PC-3 (cell line): ENCODE data around the gene OR2T5. TPM values are rescaled to one million over a fixed set of nuclear protein-coding genes. Genes with fewer than 3 reads are reported as not detected.
"Not testable (repeated sequence)": the region's sequence is repeated elsewhere in the genome, so short reads cannot be mapped to it uniquely, and the experiment has no call there.

Experiments
- ATAC-seq: fragments of 200-7000 bp; cut with Tn5 transposase; 2 replicates; pipeline ENCODE4 v1.9.1; 2020; ENCODE audit warnings: mild to moderate bottlenecking, moderate library complexity
- BruUV-seq: library from RNA; stranded (reverse); fragments of 400-500 nt; replicated peaks from 2 replicates; lab custom pipeline; 2021; lab: Mats Ljungman, UMichigan
- CTCF ChIA-PET: fragments of 300-600 bp; sonication (Branson Sonifier 250); formaldehyde crosslinking; loops from one replicate; lab custom pipeline; 2022; ENCODE audit warnings: antibody characterized with exemption; lab: Charles Lee
- POLR2A ChIA-PET: fragments of 300-600 bp; sonication (Branson Sonifier 250); formaldehyde crosslinking; loops from one replicate; lab custom pipeline; 2022; ENCODE audit warnings: antibody characterized with exemption; ENCODE audit not compliant: unreplicated experiment; lab: Charles Lee
- DNase-seq: peaks from one replicate; pipeline ENCODE4 v3.0.0-alpha.2; 2015
- H2AFZ ChIP-seq: fragments of 300-600 bp; sonication (generic); 2 replicates; pipeline ENCODE4 v1.6.0; 2016; ENCODE audit warnings: antibody characterized with exemption, low read length
- H3F3A ChIP-seq: fragments of 300-600 bp; sonication (generic); one replicate; pipeline ENCODE4 v1.6.0; 2017; ENCODE audit warnings: antibody characterized with exemption, low read length, control low read depth, mild to moderate bottlenecking; ENCODE audit not compliant: unreplicated experiment
- H3K27ac ChIP-seq: fragments of 300-600 bp; sonication (generic); 2 replicates; pipeline ENCODE4 v1.5.1; 2016; ENCODE audit warnings: mild to moderate bottlenecking, low read length
- H3K27me3 ChIP-seq: fragments of 300-600 bp; sonication (generic); 2 replicates; pipeline ENCODE4 v1.6.1; 2016; ENCODE audit warnings: low read length, mixed read lengths
- H3K36me3 ChIP-seq: fragments of 300-600 bp; sonication (generic); 2 replicates; pipeline ENCODE4 v1.6.1; 2016; ENCODE audit warnings: low read depth, mixed run types, low read length, mixed read lengths
- H3K4me1 ChIP-seq: fragments of 300-600 bp; sonication (generic); 2 replicates; pipeline ENCODE4 v1.5.1; 2016; ENCODE audit warnings: low read length; ENCODE audit not compliant: insufficient read depth
- H3K4me2 ChIP-seq: fragments of 300-600 bp; sonication (generic); 2 replicates; pipeline ENCODE4 v1.6.0; 2016; ENCODE audit warnings: low read length
- H3K4me3 ChIP-seq: fragments of 300-600 bp; sonication (generic); 2 replicates; pipeline ENCODE4 v1.5.1; 2016; ENCODE audit warnings: mild to moderate bottlenecking, low read length, mixed read lengths
- H3K79me2 ChIP-seq: fragments of 300-600 bp; sonication (generic); 2 replicates; pipeline ENCODE4 v1.6.1; 2017; ENCODE audit warnings: low read length, mixed read lengths
- H3K9ac ChIP-seq: fragments of 300-600 bp; sonication (generic); 2 replicates; pipeline ENCODE4 v1.6.0; 2016; ENCODE audit warnings: mild to moderate bottlenecking, low read length
- H3K9me2 ChIP-seq: fragments of 300-600 bp; sonication (generic); replicated peaks from 2 replicates; pipeline ENCODE4 v1.6.1; 2016; ENCODE audit warnings: mixed run types, low read length, mixed read lengths
- H3K9me3 ChIP-seq: fragments of 300-600 bp; sonication (generic); 2 replicates; pipeline ENCODE4 v1.6.1; 2016; ENCODE audit warnings: low read length, mixed read lengths
- H4K20me1 ChIP-seq: fragments of 300-600 bp; sonication (generic); 2 replicates; pipeline ENCODE4 v1.6.1; 2016; ENCODE audit warnings: low read length, mixed read lengths
- intact Hi-C: fragments of 100-400 bp; cut with micrococcal nuclease; formaldehyde crosslinking; loops from 2 replicates; pipeline ENCODE4 v1.9.0; 2023
- total RNA-seq: library from RNA; depleted of rRNA; stranded (reverse); fragments of >200 nt; gene quantifications from 2 replicates; pipeline ENCODE4 v1.2.3, GENCODE V29; 2014
- TF ChIP-seq, protein P1 (sequence below): fragments of 300-600 bp; sonication (generic); conservative IDR thresholded peaks from 2 replicates; pipeline ENCODE4 v1.5.1; 2017; ENCODE audit warnings: antibody characterized with exemption, low read depth, mild to moderate bottlenecking, low read length

Gene OR2T5
- total RNA-seq, 1 experiment from 2014 or later, result not detected

DNA sequence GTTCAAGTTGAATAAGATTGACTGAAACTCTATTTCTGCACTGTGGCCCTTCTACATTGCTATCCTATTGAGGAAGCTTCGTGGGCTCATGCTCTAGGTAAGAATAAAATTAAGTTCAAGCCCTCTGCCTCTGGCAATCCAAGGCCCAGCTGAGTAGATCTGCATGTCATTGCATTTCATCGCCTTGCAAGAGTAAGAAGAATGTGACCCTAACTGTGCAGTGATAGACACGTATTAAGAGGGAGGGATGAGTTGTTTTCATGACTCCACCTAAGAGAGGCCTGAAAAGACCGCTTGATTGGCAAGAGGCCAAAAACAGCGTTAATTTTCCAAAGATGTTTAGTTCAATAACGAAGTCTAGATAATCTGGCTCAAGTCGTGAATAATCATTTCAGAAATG lies 29.3 kb upstream of the OR2T5 start:
- CTCF ChIA-PET, BruUV-seq, intact Hi-C loops: not testable (repeated sequence)

DNA sequence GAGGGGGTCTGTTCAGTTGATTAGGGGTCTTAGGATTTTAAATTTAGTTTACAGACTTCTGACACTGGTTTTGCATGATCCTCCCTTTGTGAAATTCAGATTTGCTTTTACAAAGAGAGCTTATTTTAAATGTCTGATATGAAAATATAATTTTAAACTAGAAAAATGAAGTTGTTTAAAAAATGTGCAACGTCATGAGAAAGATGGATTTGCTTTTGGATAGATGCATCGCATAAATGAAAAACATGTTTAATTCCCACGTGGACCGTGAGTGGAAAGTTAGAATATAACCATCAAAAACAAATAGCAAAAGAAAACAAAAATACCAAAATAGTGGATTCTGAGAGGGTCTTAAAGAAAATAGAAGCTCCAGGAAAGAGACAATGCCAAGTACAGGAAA lies 17.2 kb upstream of the OR2T5 start:
- intact Hi-C loops, result no loop called here
- Histone ChIP-seq H3K4me3 (no peak overlapping the region), H2AFZ (no peak overlapping the region), H3K9ac (no peak overlapping the region), H3F3A (no peaks in the 10 kb centered on the region), H3K79me2 (no peaks in the 10 kb centered on the region), H3K4me1 (no peaks in the 10 kb centered on the region), H3K4me2 (no peak overlapping the region), H3K27me3 (peaks cover 18% of the 10 kb centered on the region; the same call in 1 of the 2 replicates), H3K9me2 (no peaks in the 10 kb centered on the region), H3K9me3 (0 out of 2 replicates have a peak, but pooled peaks cover 5% of the 10 kb centered on the region), H4K20me1 (no peaks in the 10 kb centered on the region), H3K36me3 (no peaks in the 10 kb centered on the region), H3K27ac (no peak overlapping the region)
- no TSS peak for BruUV-seq
- DNase-seq, result no peak
- CTCF ChIA-PET, result no interaction called here
- ATAC-seq, result no peak
- TF ChIP-seq, protein P1, sequence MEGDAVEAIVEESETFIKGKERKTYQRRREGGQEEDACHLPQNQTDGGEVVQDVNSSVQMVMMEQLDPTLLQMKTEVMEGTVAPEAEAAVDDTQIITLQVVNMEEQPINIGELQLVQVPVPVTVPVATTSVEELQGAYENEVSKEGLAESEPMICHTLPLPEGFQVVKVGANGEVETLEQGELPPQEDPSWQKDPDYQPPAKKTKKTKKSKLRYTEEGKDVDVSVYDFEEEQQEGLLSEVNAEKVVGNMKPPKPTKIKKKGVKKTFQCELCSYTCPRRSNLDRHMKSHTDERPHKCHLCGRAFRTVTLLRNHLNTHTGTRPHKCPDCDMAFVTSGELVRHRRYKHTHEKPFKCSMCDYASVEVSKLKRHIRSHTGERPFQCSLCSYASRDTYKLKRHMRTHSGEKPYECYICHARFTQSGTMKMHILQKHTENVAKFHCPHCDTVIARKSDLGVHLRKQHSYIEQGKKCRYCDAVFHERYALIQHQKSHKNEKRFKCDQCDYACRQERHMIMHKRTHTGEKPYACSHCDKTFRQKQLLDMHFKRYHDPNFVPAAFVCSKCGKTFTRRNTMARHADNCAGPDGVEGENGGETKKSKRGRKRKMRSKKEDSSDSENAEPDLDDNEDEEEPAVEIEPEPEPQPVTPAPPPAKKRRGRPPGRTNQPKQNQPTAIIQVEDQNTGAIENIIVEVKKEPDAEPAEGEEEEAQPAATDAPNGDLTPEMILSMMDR, result no peak
- POLR2A ChIA-PET, result no interaction called here

More for the DNA sequence above, 29.3 kb upstream of the OR2T5 start:
- DNase-seq, H3K27ac ChIP-seq, H3K36me3 ChIP-seq, H3K4me3 ChIP-seq, H3F3A ChIP-seq, H3K9ac ChIP-seq, H3K4me1 ChIP-seq, ATAC-seq, H4K20me1 ChIP-seq, H3K79me2 ChIP-seq, H2AFZ ChIP-seq, H3K9me3 ChIP-seq, H3K4me2 ChIP-seq, H3K27me3 ChIP-seq, H3K9me2 ChIP-seq, POLR2A ChIA-PET: not testable (repeated sequence)

DNA sequence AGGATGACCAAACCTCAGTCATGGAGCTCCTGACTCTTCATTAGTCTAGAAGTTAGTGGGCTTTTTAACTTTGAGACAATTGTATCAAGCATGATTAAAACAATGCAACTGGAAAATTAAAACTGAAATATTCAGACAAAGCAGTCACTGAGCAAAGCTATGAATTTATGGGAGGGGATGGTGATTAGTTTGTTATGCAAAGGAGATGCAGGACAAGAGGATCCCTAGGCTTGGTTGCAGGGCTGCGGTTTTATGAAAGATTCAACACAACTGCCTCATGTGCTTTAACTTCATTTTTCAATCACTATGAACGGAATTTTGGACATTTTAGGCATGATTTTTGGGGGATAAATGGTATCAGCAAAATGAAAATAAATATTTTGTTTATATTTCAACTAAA lies 16.3 kb upstream of the OR2T5 start:
- H3K9me3 ChIP-seq, H3K36me3 ChIP-seq, POLR2A ChIA-PET, H4K20me1 ChIP-seq, ATAC-seq, DNase-seq, H3K9me2 ChIP-seq, H3F3A ChIP-seq, H3K4me3 ChIP-seq, CTCF ChIA-PET, H2AFZ ChIP-seq, H3K79me2 ChIP-seq, BruUV-seq, intact Hi-C loops, H3K27ac ChIP-seq, H3K9ac ChIP-seq, H3K4me1 ChIP-seq, H3K4me2 ChIP-seq: not testable (repeated sequence)
- peaks cover 18% of the 10 kb centered on the region; the same call in 1 of the 2 replicates for H3K27me3 ChIP-seq

DNA sequence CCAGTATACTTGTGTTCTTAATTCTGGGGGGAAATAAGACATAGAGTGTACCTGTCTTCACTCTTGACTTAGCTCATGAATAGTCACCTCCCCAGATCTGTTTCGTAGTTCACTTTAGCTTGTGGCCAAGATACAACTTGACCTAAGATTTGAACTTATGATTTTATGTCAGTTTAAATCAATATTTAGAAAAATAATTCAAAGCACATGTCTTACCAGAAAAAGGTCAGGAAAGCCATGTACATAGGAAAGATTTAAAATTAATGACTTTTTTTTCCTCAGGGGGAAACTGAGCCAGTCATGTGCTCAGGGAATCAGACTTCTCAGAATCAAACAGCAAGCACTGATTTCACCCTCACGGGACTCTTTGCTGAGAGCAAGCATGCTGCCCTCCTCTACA lies 15.3 kb upstream of the OR2T5 start, which contains the start of gene OR2T3:
Gene OR2T3, plus strand, starts transcription at position 301 of the 400 bp plus-strand sequence. Its CDS starts 0 bp downstream, at position 301.
- H3K79me2 ChIP-seq, H3K9me2 ChIP-seq, DNase-seq, H4K20me1 ChIP-seq, BruUV-seq, H2AFZ ChIP-seq, H3K4me3 ChIP-seq, H3F3A ChIP-seq, intact Hi-C loops, H3K9ac ChIP-seq, H3K27ac ChIP-seq, H3K4me2 ChIP-seq, POLR2A ChIA-PET, H3K36me3 ChIP-seq, ATAC-seq, H3K9me3 ChIP-seq, CTCF ChIA-PET, H3K4me1 ChIP-seq: not testable (repeated sequence)
- H3K27me3 ChIP-seq, result peaks cover 18% of the 10 kb centered on the region; the same call in 1 of the 2 replicates

DNA sequence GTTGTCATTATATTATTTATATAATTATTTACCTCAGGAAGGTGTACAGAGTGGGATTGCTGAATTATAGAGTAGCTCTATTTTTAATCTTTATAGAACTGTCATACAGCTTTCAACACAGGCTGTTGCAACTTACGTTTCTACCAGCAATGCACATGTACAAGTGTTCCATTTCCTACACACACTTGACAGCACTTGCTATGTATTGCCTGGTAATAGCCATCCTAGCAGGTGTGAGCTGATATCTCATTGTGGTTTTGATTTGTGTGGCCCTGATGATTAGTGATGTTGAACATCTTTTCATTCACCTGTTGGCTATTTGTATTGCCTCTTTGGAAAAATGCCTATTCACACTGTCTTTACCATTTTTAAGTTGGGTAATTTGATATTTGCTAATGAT lies 12.7 kb upstream of the OR2T5 start:
- ATAC-seq, H4K20me1 ChIP-seq, H2AFZ ChIP-seq, H3K4me1 ChIP-seq, H3K27ac ChIP-seq, H3K4me2 ChIP-seq, H3K36me3 ChIP-seq, POLR2A ChIA-PET, H3K9ac ChIP-seq, H3K4me3 ChIP-seq, H3F3A ChIP-seq, BruUV-seq, intact Hi-C loops, DNase-seq, H3K9me2 ChIP-seq, H3K9me3 ChIP-seq, CTCF ChIA-PET, H3K79me2 ChIP-seq: not testable (repeated sequence)
- H3K27me3 ChIP-seq, result peaks cover 13% of the 10 kb centered on the region; the same call in 1 of the 2 replicates

DNA sequence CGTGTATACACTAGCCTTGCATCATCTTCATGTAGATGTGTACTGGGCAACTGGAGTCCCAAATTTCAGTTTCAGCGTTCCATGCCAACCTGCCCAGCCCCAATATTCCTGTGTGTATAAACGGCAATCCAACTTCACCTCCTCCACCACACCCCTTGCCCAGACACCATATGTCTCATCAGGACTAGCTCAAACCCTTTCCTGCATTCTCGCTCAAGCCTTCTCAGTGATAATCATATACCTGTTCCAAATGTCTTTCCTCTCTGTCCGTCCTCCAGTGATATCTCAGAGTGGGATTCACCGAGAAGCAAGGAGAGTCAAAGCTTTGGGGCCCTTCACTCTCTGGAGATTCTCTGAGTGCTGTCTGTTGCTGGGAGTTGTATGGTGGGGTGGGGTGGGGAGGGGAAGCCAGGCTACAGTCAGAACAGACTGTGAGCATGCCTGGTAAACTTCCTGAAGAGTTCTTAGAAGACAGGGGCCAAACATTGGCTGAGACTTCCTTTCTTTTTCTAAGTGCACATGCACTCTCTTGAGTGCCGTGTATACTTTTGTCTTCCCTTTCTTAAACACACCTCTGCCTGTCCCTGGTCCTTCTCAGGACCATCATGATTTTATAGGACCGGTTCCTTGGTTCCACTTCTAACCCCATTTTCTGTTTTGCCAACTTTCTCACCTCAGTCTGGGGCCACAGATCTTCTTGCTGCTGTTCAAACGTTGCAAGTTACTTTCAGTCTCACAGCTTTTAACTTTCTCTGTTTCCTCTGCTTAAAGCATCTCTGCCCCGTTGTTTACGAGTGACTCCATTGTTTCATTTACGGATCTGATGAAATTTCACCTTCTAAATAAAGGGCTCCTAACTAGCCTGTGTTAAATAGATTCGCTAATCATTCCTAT lies 6.5 kb upstream of the OR2T5 start:
- H3K27ac ChIP-seq, CTCF ChIA-PET, H3K9me3 ChIP-seq, BruUV-seq, intact Hi-C loops, H3K9ac ChIP-seq, H3K9me2 ChIP-seq, POLR2A ChIA-PET, DNase-seq, H3K4me1 ChIP-seq, H3K79me2 ChIP-seq, H3K36me3 ChIP-seq, H4K20me1 ChIP-seq, H3F3A ChIP-seq: not testable (repeated sequence)
- Histone ChIP-seq H3K4me2 (0 out of 2 replicates have a peak overlapping the region, but pooled peaks have one; percentile 33), H2AFZ (peak overlapping the region; percentile 54), H3K27me3 (peaks cover 10% of the 10 kb centered on the region), H3K4me3 (peak overlapping the region; percentile 34; the same call in 1 of the 2 replicates)
- ATAC-seq, result peak; percentile 49
